Measurements from ENCODE around the gene MOCS1.

MOCS1 gene

DNA sequence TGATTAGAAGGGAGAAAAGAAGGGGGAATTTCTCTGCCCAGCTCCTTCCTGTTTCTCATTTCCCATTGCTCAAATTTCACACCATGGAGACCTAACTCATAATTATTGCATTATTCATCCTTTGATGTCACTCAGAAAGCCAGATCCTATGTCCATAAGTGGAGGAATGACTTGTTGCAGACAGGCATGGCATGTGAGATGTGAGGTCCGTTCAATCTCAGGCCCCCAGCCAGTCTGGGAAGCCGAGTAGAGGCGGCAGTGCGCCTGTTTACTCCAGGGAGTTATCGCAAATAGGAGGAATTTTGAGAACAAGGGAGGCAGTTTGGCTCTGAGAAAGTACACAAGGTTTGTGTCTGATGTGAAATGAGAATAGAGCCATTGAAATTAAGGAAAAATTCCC lies 26.9 kb upstream of the MOCS1 start:
- no peak overlapping the region for H3K4me3 ChIP-seq (replicated peaks in 1 of 2; ENCODE audit: low read depth in 2 of 2, low read length in 2 of 2)
- peak; percentile 60 to 79 for DNase-seq (ENCODE audit: low read depth in 2 of 2)
- TF ChIP-seq, protein P1, sequence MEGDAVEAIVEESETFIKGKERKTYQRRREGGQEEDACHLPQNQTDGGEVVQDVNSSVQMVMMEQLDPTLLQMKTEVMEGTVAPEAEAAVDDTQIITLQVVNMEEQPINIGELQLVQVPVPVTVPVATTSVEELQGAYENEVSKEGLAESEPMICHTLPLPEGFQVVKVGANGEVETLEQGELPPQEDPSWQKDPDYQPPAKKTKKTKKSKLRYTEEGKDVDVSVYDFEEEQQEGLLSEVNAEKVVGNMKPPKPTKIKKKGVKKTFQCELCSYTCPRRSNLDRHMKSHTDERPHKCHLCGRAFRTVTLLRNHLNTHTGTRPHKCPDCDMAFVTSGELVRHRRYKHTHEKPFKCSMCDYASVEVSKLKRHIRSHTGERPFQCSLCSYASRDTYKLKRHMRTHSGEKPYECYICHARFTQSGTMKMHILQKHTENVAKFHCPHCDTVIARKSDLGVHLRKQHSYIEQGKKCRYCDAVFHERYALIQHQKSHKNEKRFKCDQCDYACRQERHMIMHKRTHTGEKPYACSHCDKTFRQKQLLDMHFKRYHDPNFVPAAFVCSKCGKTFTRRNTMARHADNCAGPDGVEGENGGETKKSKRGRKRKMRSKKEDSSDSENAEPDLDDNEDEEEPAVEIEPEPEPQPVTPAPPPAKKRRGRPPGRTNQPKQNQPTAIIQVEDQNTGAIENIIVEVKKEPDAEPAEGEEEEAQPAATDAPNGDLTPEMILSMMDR (IDR thresholded peaks at IDR 0.05; ENCODE audit: low read depth, low read length) = no peak

DNA sequence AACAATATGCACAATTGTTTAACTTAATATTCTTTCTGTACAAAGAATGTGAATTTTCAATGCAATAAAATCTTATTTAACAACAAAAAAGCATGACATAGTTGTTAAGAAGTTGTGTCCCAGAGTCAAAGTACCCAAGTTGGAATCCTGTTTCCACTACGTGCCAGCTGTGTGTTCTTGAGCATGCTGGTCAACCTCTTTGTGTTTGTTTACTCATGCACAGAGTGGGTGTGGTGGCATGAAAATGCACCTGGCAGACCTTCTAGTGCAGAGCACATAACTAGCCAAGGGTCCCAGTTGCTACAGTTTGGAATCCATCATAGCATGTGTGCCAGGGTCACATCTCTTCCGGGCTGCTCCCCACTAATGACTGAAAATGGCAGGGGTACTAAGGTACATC lies 24.7 kb upstream of the MOCS1 start:
- TF ChIP-seq, protein P1 (IDR thresholded peaks at IDR 0.05; ENCODE audit: low read depth, low read length) = no peak
- DNase-seq (ENCODE audit: low read depth in 2 of 2) = no peak
- H3K4me3 ChIP-seq (replicated peaks in 1 of 2; ENCODE audit: low read depth in 2 of 2, low read length in 2 of 2) = no peak overlapping the region

DNA sequence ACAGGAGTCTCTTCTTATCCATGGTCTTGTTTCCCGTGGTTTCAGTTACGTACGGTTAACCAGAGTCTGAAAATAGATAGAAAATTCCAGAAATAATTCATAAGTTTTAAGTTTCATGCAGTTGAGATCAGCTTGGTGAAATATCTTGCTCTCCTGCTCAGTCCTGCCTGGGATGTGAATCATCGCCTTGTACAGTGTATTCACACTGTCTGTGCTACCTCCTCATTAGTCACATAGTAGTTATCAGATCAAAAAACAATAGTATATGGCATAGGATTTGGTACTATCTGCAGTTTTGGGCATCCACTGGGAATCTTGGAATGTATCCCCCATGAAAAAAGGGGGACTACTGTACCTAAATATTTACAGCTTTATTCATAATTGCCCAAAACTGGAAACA lies 22.7 kb upstream of the MOCS1 start:
- no peak overlapping the region for H3K4me3 ChIP-seq (replicated peaks in 1 of 2; ENCODE audit: low read depth in 2 of 2, low read length in 2 of 2)
- TF ChIP-seq, protein P1 (IDR thresholded peaks at IDR 0.05; ENCODE audit: low read depth, low read length) = no peak
- peak; percentile 42 to 85 for DNase-seq (ENCODE audit: low read depth in 2 of 2)

DNA sequence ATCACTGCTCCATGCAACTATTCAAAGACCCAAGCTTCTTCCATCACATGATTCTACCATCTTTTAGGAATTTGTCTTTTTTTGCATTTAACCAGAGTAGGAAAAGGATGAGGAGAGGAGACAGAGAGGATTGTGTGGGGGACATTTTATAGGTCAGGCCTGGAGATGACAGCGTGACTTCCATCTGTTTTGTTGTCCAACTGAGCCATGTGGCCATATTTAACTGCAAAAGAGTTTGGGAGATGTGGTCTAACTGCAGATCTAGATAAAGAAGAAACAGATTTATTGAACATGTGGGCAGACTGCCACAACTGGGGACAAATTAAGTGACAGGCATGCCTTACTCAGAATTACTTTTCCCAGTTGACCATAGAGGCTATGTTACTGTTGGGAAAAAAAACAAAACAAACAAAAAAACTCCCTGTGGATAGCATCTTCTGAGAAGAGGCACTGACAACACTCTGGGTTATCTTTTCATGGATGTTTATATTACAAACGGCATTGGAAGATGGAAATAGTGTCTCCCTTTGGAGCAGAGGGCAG lies 18.9 kb upstream of the MOCS1 start:
- no peak for DNase-seq (ENCODE audit: low read depth in 2 of 2)
- TF ChIP-seq, protein P1 (IDR thresholded peaks at IDR 0.05; ENCODE audit: low read depth, low read length) = no peak

DNA sequence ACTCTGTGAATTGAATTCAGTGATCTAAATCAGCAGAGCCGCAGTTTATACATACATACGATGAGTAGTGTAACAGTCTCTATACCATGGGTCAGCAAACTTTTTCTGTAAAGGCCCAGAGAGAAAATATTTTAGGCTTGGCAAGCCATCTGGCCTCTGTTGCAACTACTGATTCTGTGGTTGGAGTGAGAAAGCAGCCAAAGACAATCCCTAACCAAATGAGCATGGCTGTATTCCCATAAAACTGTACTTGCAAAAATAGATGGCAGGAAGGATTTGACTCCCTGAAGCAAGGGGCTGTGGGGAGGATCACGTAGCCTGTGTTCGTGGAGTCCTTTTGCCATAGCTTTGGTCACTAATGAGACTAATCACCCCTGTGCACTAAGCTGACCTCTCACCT lies 17.9 kb upstream of the MOCS1 start:
- no peak overlapping the region for H3K4me3 ChIP-seq (replicated peaks in 1 of 2; ENCODE audit: low read depth in 2 of 2, low read length in 2 of 2)
- peak; percentile 62 to 67 for DNase-seq (ENCODE audit: low read depth in 2 of 2)
- TF ChIP-seq, protein P1 (IDR thresholded peaks at IDR 0.05; ENCODE audit: low read depth, low read length) = no peak

More for the DNA sequence above, 18.9 kb upstream of the MOCS1 start:
- no peak overlapping the region for H3K4me3 ChIP-seq (replicated peaks in 1 of 2; ENCODE audit: low read depth in 2 of 2, low read length in 2 of 2)

DNA sequence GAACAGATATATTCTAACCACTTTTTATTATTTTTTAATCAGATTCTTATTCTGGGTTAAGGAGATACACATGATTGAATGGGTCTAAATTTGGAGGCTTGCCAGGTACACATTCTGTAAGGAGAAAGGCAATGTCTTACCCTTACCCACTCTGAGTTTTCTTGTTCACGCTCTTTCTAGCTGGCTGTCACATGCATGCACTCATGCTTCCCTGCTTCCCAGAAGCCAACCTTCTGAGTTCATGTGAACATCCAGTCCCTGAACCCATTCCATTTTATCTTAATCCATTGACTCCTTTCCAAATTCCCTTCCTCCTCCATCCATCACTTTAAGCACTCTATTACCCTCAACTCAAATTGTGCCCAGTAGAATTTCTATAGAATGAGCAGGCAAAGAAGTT lies 17.5 kb upstream of the MOCS1 start:
- TF ChIP-seq, protein P1 (IDR thresholded peaks at IDR 0.05; ENCODE audit: low read depth, low read length) = no peak
- H3K4me3 ChIP-seq (replicated peaks in 1 of 2; ENCODE audit: low read depth in 2 of 2, low read length in 2 of 2) = no peak overlapping the region
- peak in 1 of 2 donors; percentile 53 for DNase-seq (ENCODE audit: low read depth in 2 of 2)

DNA sequence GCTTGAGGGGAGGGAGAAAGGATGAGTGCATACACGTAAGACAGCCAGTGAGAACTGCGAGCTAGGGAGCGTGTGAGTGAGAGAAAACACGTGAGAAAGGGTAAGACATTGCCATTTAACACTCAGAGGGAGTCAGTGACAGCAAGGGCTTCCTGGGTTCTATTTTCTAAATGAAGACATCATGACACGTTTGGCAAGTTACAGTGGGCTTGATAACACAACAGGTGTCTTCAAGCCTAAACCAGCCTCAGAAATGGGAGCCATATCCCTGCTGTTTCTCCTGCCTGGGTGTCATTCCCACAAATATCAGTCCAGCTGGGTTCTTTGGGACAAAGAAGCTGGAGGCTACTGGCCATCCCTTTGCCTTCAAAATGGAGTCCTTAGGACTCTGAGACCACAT lies 16.9 kb upstream of the MOCS1 start:
- H3K4me3 ChIP-seq (replicated peaks in 1 of 2; ENCODE audit: low read depth in 2 of 2, low read length in 2 of 2) = no peak overlapping the region
- DNase-seq (ENCODE audit: low read depth in 2 of 2) = no peak
- TF ChIP-seq, protein P1 (IDR thresholded peaks at IDR 0.05; ENCODE audit: low read depth, low read length) = no peak
